ENCODE measurements around the gene MPO.

- TF ChIP-seq, protein P1, sequence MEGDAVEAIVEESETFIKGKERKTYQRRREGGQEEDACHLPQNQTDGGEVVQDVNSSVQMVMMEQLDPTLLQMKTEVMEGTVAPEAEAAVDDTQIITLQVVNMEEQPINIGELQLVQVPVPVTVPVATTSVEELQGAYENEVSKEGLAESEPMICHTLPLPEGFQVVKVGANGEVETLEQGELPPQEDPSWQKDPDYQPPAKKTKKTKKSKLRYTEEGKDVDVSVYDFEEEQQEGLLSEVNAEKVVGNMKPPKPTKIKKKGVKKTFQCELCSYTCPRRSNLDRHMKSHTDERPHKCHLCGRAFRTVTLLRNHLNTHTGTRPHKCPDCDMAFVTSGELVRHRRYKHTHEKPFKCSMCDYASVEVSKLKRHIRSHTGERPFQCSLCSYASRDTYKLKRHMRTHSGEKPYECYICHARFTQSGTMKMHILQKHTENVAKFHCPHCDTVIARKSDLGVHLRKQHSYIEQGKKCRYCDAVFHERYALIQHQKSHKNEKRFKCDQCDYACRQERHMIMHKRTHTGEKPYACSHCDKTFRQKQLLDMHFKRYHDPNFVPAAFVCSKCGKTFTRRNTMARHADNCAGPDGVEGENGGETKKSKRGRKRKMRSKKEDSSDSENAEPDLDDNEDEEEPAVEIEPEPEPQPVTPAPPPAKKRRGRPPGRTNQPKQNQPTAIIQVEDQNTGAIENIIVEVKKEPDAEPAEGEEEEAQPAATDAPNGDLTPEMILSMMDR (IDR thresholded peaks at IDR 0.05; ENCODE audit: low read depth, low read length, missing input control): no peak
- peak; percentile 1 for TF ChIP-seq NR2F2 (IDR thresholded peaks at IDR 0.05)
Observed at GRCh38 chr17:58279016-58279711, 1.6 kb downstream of the MPO start.

Measured in liver (tissue), 3 donors.